Measurements from ENCODE around the gene EPS8L2. TPM values are rescaled to one million over a fixed set of nuclear protein-coding genes. Genes with fewer than 3 reads are reported as not detected.
A peak's percentile ranks its signal among the peaks of the same experiment; 100 is the strongest.

Gene EPS8L2
- total and polyA plus RNA-seq, 9 of the 15 experiments (the other 6 are each of a cell fraction or from before 2014, with no cell fraction given) = 0.75 to 17.0 (median 3.7) TPM

DNA sequence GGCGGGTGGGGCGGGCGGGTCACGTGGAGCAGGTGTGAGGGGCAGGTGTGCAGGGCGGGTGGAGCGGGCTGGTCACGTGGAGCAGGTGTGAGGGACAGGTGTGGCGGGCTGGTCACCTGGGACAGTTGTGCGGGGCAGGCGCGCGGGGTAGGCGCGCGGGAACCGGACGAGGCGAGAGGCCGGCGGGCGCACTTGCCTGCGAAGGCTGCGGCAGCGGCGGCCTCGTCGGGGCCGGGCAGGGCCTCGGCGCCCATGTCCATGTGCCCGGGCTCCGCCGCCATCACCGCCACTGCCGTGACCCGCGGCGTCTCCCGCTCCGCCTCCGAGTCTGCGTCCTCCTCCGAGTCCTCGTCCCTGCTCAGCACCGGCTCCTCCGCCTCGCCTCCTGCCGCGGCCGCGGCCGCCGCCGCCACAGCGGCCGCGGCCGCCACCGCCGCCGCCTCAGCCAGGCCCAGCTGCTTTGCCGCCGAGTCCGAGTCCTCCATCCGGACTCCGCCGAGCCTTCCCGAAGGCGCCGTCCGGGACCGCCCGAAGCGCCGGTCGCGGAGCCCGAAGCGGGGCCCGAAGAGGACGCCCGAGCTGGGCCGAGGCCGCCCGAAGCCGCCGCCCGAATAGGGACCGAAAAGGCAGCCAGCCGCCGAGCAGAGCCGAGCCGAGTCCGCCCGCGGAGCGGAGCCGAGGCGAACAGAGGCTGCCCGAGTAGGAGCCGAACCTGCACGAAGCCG, 11.3 kb upstream of the EPS8L2 start, which contains the start of gene DEAF1 (continued):
- TF ChIP-seq REST (IDR thresholded peaks at IDR 0.05; ENCODE audit: borderline replicate concordance) (no peak), REST (CRISPR knock-in tag; IDR thresholded peaks at IDR 0.05; ENCODE audit: low read depth) (peak; percentile 81), EP400 (IDR thresholded peaks at IDR 0.05) (no peak), HDGF (IDR thresholded peaks at IDR 0.05) (no peak), SP1 (CRISPR knock-in tag; IDR thresholded peaks at IDR 0.05) (no peak), KLF10 (CRISPR knock-in tag; IDR thresholded peaks at IDR 0.05) (no peak), CBX1 (IDR thresholded peaks at IDR 0.05; ENCODE audit: low read depth) (no peak), NBN (IDR thresholded peaks at IDR 0.05; ENCODE audit: low read depth) (no peak), NR2C1 (IDR thresholded peaks at IDR 0.05) (no peak), NR2C1 (tag; IDR thresholded peaks at IDR 0.05) (no peak), HDAC3 (IDR thresholded peaks at IDR 0.05; ENCODE audit: borderline replicate concordance, partially characterized antibody) (no peak), ZNF696 (CRISPR knock-in tag; conservative IDR thresholded peaks at IDR 0.05) (no peak)
- TF ChIP-seq, protein P1, sequence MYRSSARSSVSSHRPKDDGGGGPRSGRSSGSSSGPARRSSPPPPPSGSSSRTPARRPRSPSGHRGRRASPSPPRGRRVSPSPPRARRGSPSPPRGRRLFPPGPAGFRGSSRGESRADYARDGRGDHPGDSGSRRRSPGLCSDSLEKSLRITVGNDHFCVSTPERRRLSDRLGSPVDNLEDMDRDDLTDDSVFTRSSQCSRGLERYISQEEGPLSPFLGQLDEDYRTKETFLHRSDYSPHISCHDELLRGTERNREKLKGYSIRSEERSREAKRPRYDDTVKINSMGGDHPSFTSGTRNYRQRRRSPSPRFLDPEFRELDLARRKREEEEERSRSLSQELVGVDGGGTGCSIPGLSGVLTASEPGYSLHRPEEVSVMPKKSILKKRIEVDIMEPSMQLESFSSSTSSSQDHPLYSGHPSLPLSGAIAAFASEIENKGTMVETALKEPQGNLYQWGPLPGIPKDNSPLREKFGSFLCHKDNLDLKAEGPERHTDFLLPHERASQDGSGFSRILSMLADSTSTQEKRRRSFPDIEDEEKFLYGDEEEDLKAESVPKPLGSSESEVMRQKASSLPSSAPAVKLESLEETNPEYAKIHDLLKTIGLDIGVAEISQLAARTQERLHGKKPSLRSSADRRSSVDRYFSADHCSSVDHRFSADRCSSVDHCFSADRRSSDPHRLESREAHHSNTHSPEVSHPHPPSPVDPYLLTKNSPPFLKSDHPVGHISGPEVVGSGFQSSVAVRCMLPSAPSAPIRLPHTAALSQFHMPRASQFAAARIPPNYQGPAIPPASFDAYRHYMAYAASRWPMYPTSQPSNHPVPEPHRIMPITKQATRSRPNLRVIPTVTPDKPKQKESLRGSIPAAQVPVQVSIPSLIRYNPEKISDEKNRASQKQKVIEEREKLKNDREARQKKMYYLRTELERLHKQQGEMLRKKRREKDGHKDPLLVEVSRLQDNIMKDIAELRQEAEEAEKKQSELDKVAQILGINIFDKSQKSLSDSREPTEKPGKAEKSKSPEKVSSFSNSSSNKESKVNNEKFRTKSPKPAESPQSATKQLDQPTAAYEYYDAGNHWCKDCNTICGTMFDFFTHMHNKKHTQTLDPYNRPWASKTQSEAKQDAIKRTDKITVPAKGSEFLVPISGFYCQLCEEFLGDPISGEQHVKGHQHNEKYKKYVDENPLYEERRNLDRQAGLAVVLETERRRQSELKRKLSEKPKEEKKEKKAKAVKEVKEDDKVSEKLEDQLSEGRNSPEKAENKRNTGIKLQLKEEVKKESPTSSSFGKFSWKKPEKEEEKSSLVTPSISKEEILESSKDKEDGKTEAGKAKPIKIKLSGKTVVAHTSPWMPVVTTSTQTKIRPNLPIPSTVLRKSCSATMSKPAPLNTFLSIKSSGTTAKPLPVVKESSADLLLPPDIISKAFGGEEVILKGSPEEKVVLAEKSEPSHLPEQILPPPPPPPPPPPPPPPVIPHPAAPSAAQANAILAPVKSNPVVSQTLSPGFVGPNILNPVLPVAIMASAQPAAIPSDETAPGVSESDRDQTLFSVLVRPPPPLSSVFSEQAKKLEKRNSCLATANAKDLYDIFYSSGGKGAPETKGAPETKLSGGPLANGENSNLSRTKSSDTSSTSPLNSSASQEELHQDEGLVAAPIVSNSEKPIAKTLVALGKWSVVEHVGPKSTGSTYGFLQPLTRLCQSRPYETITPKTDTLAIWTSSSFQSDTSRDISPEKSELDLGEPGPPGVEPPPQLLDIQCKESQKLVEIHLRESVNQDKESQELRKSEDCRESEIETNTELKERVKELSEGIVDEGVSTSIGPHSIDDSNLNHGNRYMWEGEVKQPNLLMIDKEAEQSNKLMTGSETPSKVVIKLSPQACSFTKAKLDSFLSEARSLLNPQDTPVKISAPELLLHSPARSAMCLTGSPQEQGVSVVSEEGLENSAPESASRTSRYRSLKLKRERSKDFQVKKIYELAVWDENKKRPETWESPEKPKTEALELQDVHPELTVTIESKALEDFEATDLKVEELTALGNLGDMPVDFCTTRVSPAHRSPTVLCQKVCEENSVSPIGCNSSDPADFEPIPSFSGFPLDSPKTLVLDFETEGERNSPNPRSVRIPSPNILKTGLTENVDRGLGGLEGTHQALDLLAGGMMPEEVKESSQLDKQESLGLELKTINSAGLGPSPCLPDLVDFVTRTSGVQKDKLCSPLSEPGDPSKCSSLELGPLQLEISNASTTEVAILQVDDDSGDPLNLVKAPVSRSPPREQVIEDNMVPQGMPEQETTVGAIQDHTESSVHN (IDR thresholded peaks at IDR 0.05; ENCODE audit: borderline replicate concordance in 1 of 2, low read depth in 1 of 2) = no peak
